T-helper 1 cell (primary cell): ENCODE results near the gene TSC2.
A peak's percentile ranks its signal among the peaks of the same experiment; 100 is the strongest.
"Not testable (repeated sequence)": the region's sequence is repeated elsewhere in the genome, so short reads cannot be mapped to it uniquely, and the experiment has no call there.

Source experiments
- DNase-seq, 5 donors: peaks; one replicate each; pipeline ENCODE4 v3.0.0-alpha.2; 2012 to 2020

Gene TSC2

DNA sequence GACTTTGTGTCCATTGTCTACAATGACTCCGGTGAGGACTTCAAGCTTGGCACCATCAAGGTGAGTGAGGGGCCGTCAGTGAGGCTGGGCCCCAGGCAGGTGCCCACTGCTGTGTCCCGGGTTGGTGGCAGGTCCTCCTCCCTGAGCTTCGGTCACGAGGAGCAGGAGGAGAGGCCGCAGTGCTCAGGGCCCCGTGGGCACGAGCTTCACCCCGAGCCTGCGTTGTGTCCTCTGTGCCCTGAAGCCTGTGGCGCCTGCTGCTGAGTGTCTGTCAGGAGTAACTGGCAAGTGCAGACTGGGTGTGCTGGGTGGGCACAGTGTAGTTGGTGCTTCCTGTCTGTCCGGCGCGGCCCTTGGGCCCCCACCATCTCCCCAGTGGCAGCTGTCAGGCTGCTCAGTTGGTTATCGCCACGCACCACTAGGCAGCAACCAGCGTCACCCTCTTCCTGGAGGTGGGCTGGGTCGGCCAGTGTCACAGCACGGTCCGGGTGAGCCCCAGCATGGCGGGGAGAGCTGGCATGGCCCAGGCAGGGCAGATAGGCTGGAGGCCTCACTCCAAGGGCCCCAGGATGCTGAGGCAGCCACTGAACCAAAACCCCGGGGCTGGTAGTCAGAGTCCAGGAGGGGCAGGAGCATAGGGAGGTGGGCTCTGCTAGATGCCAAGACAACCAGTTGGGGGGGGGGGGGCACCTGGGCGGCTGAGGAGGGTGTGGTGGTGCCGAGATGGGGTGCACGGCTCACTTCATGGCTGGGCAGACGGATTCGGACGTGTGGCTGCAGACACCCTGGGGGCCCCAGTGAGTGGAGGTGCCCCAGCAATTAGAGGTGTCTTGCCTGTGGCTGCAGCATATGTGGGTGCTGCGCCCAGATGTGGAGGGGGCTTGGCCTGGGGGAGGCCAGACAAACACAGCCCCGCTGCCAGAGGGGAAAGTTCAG, 39.3 kb downstream of the TSC2 start:
- no peak for DNase-seq

DNA sequence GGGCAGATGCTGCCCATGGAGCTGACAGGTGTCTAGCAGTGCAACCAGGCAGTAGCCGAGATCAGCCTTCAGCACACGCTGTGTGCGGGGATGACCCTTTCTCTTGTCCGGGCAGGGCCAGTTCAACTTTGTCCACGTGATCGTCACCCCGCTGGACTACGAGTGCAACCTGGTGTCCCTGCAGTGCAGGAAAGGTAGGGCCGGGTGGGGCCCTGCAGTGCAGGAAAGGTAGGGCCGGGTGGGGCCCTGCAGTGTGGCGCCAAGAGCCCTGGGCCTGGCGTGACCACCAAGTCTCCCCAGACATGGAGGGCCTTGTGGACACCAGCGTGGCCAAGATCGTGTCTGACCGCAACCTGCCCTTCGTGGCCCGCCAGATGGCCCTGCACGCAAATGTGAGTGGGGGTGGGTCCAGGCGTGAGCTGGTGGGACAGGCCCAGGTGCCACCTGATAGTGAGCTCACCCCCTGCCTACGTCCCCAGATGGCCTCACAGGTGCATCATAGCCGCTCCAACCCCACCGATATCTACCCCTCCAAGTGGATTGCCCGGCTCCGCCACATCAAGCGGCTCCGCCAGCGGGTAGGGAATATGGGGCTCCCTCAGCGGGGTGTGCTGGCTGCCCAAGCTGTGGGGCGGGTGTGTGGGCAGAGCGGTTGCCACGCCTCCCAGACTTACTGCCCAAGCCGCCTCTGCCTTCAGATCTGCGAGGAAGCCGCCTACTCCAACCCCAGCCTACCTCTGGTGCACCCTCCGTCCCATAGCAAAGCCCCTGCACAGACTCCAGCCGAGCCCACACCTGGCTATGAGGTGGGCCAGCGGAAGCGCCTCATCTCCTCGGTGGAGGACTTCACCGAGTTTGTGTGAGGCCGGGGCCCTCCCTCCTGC, 40.2 kb downstream of the TSC2 start:
- DNase-seq = no peak

DNA sequence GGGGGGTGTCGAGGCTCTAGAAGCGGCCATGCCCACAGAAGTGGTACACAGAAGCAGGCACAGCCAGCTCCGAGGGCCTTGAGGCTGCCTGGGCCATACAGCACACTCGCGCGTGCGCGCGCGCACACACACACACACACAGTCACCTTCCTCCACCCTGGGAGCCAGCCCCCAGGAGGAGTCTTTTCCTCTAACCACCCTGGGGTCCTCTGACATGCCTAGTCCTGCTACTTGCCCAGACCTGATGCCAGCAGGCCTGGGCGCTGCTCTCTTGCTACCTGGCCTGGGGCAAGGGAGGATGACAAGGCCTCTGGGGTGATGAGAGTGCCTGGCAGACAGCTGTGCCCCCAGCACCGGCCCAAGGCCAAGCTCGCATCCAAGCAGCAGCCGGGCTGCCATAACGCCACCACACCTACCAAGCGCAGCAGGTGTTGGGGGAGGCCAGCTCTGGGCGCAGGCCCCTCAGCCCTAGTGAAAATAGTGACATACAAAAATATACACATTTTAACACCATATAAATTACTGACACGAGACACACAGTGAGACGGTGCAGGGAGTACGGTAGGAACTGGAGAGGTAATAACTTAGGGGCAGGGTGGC, 41.1 kb downstream of the TSC2 start:
- no peak for DNase-seq

DNA sequence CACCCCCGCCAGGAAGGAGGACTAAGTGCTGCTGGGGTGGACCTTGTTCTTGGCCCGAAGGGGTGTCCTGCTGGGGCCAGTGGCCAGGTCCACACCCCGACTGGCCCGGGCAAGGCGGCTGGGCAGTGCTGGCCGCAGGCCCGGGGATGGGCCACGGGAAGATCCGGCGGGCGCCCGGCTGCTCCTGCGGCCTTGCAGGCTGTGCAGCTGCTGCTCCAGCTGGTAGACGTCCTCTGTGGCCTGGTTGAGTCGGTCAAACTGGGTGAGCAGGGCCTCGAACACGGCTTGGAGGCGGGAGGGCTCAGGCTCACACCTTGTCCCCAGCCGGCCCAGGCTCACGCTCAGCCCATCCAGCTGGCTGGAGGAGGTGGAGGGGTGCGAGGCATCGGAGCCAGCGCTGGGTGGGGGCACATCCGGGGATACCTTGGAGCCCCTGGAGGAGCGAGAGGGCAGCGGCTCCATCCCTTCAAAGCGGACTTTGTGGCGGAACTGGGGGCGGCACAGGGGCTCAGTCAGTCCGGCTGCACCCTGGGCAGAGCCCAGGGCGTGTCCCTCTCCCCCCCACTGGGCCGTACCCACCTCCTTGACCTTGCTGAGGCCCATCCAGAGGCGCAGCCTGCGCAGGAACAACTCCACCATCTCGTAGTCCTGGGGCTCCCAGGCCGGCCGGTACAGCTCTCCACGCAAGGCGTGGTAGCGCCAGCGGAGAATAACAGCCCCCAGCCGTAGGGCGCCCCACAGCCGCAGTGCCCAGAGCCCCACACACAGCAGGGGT, 42.1 kb downstream of the TSC2 start:
- no peak for DNase-seq

DNA sequence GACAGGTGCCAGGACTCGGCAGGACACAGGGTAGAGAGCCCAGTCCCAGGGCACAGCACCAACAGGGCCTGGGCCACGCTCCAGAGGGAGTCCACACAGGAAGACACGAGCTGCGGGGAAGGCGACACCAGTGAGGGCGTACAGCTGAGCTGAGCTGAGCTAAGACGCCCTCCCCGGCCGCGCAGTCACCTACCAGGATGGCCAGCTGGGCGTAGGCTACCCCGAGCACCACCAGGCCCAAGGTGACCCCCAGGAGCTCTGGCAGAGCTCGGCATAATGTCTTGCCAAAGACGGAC, 42.6 kb downstream of the TSC2 start:
- DNase-seq = no peak

DNA sequence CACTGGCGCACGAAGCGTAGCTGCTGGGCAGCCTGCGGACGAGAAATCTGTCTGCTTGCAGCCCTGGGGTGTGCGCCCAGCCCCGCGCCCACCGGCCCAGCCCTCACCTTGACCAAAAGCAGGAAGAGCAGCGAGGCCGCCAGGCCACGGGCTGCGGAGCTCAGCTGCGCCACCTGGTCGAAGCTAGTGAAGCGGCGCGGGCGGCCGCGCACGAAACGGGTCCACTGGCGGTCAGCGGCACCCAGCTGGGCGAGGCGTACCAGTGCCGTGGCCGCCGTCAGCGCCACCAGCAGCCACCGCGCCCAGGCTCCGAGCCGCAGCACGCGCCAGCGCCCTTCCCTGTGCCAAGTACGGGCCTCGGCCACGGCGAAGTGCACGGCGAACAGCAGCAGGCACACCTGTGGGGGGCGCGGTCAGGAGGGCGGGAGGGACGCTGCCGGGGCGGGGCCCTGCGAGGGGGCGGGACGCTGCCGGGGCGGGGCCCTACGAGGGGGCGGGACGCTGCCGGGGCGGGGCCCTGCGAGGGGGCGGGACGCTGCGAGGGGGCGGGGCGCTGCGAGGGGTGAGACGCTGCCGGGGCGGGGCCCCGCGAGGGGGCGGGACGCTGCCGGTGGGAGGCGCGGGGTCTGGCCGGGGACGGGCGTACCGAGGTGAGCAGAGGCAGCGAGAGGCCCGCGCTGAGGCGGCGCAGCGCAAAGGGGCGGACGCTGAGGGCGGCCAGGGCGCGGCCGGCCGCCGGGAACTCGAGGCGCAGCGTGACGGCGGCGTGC, 43.2 kb downstream of the TSC2 start:
- peak in 2 of 5 donors; percentile 18 to 59 for DNase-seq

DNA sequence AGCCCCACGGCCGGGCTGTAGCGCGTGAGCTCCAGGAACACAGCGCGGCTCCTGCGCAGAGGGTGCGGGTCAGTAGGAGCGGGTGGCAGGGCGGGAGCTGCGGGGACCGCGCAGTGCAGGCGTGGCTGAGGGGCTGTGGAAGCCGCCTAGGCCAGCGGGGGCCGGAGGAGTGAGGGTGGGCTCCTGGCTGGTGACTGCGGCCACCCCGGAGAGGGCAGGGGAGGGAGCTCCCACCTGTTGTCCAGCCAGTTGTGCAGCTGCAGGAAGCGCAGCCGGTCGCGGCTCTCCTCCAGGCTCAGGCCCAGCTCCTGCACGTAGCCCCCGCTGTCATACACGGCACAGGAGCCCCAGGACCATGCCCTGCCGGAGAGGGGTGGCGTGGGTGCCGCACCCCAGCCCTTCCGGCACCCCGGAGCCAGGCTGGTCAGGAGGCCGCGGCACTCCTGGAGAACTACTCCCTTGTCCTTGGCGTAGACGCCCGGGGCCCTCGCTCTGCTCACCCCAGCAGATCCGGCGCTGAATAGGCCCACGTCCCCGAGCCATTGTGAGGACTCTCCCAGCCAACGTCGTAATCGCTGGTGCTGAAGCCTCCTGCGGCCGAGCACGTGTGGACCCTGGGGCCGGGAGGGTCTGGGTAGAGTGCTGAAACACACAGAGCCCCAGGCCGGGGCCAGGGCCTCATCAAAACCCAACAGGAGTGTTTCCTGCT, 43.9 kb downstream of the TSC2 start:
- DNase-seq = no peak

DNA sequence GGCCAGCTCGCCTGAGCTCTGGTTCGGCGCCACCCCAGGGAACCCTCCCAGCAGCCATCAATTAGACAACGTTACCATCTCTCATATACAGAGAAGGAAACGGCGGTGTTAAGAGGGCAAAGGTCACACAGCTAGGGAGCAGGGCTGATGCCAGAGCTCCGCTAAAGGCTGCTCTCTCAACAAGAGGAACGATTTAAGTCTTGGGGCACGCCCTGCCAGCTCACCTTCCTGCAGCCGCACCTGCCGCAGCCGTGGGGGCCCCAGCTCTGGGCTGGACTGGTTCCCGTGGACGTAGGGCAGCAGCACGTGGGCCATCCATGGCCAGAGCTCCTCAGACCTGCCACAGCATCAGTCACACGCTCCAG, 44.5 kb downstream of the TSC2 start:
- DNase-seq = no peak

DNA sequence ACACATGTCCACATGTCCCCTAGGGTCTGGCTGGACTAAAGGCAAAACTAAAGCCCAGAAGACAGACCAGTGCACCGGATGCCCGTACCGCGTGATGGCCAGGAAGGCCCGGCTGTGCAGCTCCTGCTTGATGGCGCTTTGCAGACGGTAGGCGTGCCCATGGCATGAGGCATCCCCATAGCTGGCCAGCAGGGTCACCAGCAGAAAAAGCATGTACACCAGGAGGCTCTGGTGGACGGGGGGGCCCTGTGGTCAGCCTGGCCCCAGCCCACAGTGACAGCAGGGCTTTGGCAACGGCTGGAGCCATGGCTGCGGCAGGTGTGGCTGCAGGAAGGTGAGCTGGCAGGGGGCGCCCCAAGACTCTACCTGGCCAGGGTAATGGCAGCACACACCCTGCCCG, 45.1 kb downstream of the TSC2 start:
- no peak for DNase-seq

DNA sequence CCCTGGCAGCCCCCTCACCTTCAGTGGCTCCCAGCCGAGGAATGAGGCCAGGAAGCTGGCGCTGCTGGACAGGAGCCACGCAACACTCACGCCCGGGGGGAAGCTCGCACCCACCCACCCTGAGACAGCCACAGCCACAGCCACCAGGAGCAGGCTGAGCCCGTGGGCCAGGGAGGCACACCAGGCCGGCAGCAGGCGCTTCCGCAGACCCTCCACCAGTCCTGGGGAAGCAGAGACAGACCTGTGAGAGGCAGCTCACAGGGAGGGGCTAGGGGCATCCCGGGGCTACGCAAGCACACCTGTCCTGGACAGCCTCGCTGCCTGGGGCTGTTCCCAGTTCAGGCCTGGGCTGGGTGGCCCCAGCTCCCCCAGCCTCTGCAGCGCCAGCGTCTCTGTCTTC, 46.0 kb downstream of the TSC2 start:
- no peak for DNase-seq

DNA sequence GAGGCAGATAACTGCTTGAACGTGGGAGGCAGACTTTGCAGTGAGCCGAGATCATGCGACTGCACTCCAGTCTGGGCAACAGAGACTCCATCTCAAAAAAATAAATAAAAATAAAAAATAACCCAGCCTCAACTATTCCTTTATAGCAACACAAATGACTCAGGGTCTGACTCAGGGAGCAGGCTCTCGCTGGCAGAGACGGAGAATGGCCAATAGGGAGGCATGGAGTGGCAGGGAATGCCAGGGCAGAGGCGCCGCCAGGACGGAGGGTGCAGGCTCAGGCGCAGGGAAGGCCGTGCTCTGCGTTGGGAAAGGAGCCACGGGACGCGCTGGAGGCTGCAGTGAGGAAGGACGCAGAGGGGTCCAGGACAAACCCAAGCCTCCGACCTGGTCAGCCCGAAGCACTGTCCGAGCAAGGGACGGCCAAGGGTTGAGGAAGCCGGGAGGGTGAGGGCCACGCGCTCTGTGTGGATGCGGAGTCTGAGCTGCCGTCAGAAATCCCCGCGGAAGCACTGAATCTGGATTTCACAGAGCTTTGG, 47.6 kb downstream of the TSC2 start:
- DNase-seq = no peak

DNA sequence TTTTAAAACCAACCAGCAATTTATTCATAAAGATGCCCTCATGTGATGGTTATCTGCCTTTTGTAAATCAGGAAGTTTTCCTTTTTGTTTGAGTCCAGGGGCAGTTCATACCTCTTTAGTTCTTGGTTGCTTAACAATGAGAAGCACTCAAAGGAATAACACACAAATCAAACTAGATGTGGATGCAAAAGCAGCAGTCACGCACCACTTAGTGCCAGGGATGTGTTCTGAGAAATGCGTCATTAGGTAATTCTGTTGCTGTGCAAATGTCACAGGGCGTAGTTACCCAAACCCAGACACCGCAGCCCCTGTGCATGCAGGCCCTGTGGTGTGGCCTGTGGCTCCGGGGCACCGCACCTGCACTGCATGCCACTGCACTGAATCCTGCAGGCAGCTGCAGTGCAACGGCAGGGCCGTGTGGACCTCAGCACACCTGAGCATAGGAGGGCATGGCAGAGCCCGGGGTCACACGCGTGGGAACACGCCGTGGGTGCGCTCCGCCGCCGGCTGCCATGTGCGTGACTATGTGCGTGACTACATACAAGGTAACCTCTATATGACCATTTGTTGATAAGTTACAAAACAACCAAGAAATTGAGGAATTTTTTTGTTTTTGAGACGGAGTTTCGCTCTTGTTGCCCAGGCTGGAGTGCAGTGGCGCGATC, 48.3 kb downstream of the TSC2 start:
- no peak for DNase-seq

DNA sequence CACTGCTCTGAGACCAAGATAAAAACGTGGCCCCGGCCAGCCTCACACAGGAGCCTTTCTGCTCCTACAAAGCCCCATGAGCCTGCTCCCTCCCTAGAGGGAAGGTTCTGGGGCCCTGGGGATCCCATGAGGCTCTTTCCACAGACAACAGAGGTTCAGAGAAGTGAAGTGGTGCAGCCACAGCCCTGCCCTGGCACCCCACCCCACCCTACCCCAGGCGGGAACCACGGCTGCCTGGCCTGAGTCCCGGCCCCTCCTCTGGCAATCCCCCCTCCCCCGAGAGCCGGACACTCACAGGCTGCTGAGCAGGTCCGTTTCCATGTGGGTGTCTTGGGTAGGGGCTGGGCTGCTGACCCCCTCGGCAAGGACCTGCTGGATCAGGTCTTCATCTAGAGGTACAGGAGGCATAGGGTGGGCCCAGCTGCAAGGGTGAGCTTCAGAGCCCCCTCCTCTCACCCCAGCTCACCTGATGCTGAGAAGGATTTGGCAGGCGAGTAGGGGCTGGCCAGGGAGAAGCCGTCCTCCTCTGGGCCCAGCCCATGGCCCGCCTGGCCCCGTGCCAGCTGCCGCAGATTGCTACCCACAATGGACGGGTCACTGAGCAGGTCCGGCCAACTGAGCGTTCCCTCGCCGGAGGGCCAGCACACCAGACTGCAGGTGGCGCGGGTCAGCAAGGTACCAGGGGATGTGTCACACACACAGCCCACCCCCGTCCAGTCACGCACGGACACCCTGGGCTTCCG, 49.2 kb downstream of the TSC2 start:
- DNase-seq = no peak

DNA sequence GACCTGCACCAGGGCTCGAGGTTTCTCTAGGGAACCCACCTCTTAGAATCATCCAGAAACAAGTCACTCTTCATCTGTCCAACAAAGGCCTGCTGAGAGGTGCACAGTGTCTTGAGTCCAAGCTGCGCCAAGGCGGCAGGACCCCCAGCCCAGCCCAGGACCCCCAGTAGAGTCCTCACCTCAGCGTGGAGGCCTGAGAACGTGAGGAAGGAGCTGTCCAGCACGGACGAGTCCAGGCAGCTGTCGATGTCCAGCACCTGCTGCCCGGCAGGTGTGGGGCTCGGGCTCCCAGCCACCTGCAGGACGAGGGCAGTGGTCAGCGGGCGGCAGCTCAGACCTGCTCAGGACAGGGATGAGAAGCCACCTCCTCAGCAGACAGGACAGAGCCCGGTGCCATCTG, 49.9 kb downstream of the TSC2 start:
- DNase-seq = not testable (repeated sequence)

DNA sequence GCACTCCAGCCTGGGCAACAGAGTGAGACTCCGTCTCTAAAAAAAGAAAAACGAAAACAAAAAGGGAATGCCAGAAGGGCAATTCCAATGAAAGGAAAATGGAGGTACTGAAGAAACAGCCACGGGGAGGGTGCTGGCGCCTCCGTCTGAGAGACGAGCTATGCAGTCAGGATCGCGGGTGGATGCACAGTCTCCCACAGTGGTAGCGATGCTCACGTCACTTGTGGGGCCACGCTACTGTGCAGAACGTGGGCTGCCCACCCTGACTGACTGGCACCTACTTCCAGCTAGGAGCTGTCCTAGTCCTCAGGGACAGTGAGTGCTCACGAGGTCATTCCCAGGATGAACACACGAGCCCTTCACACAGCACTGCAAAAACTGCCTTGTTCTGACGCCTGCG, 53.8 kb downstream of the TSC2 start:
- DNase-seq = not testable (repeated sequence)

DNA sequence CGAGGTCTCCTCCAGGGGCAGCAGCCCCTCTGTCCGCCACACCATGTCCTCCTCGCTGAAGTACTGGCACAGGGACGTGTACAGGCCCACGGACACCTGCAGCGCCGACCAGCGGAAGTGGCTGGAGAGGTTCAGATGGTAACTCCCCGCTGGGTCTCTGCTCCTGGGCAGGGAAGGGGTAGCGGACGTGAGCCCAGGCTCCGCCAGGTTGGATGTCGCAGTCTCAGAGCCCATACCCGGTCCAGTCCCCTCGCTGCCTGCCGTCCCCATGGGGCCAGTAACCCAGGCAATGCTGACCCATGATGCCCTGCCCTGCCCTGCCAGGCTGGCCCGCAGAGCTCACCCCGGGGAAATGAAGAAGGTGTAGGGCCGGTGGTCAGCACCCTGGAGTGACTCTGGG, 54.7 kb downstream of the TSC2 start:
- no peak for DNase-seq

DNA sequence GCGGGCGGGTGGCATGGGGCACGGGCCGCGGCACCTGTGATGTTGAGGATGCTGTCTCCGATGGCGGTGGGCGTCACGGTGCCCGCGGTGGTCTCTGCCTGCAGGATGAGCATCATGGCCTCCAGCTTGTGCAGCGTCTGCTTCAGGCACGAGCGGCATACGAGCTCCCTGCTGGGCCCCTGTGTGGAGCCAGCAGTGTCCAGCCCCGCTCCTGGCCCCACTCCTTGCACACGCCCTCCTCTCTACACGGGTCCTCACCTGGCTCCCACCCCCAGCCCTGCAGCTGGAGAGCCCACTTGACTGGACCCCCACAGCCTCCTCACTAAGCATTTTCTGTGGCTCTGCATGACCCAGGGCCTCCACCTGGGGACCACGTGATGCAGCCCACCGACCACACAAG, 56.7 kb downstream of the TSC2 start:
- not testable (repeated sequence) for DNase-seq

DNA sequence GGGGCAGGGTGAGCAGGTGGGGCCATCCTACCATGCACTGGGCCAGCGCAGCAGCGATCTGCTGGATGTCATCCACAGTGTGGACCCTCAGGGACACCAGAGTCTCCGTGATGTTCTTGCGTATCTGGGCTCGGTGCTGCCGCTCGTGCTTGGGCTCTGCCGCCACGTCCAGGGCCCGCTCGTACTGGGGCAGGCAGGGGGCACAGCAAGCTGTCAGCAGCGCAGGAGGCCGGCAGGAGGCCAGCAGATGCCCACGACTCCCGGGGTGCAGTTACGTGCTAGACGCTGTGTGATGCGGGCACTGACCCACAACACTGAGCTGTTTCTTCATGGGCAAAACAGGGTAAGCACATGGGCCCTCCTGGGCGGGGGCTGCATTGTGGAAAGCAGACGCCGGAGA, 57.5 kb downstream of the TSC2 start:
- not testable (repeated sequence) for DNase-seq

DNA sequence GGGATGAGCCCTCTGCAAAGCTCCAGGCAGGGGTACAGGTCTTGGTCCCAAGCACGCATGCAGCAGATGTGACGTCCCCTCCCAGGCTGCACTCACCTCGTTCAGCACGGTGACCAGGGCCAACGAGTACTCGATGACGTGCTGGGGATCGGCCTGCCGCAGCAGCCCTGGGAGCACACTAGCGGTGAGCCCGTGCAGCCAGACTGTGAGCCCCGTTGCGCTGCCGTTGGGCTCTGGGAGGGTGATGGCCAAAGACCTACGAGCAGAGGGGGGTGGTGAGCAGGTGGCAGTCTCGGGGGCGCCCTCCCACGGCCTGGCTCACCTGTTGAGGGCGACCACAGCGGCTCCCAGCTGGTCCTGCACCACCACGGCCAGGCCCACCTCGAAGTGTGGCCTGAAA, 58.0 kb downstream of the TSC2 start:
- DNase-seq = not testable (repeated sequence)

DNA sequence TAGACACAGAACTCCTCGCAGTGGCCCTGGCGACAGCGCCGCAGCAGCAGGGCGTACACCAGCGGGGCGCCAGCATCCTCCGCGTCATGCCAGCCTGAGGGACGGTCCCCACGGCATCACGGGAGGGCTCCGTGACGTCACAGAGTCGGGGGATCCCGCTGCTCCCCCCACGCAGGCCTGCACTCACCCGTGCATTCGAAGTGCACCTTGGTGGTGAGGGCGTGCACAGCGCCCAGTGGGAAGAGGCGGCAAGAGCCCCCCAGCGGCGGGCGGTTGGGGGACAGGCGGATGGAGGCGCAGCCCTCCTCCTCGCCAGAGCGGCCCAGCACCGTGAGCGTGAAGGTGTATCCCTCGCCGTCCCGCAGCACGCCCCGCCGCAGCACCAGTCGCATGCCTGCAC, 58.4 kb downstream of the TSC2 start:
- DNase-seq = not testable (repeated sequence)
